Ecto neural progenitor cell (in vitro differentiated cells): Measurements from ENCODE around the gene IRX3.

ENCODE experiments used
- DNase-seq: peaks from one replicate; pipeline ENCODE4 v3.0.0-alpha.2; 2018; ENCODE audit warnings: low spot score

The IRX3 gene

DNA sequence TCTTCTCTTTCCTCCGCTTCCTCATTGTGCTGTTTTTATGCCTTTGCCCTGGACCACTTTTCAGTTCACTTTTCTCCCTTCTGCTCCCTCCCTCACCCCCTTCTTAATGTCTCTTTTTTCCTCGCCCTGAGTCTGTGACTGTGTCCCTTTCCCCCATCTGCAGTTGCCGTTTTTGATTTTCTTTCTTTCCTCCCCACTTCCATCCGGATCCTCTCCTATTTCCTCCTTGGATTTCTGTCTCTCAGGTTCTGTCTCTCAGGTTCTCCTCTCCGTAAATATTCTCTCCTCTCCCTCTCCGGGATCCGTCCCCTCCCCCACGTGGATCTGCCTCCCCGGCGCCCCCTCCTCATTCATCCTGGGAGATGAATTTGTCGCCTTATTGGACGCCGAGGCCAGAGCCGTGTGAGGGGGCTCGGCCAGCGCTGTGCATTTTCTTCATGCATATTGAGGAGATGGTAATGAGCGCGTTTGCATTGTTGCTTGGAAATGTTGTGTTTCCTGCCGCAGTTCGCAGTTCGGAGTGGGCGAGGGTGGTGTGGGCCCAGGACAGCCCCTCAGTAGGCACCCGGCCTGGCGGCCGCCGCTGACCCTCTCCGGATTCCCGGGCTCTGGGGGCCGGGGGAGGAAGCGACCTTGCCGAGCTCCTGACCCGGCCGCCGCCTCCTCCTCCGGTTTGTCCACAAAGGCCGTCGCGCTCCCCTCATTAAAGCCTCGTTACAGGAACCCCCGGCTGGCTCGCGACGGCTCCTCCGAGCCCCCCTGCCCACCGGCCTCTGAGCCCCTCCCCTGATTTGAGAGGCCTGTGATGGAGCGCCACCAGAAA, 4.5 kb upstream of the IRX3 start:
- DNase-seq: peak; percentile 65

DNA sequence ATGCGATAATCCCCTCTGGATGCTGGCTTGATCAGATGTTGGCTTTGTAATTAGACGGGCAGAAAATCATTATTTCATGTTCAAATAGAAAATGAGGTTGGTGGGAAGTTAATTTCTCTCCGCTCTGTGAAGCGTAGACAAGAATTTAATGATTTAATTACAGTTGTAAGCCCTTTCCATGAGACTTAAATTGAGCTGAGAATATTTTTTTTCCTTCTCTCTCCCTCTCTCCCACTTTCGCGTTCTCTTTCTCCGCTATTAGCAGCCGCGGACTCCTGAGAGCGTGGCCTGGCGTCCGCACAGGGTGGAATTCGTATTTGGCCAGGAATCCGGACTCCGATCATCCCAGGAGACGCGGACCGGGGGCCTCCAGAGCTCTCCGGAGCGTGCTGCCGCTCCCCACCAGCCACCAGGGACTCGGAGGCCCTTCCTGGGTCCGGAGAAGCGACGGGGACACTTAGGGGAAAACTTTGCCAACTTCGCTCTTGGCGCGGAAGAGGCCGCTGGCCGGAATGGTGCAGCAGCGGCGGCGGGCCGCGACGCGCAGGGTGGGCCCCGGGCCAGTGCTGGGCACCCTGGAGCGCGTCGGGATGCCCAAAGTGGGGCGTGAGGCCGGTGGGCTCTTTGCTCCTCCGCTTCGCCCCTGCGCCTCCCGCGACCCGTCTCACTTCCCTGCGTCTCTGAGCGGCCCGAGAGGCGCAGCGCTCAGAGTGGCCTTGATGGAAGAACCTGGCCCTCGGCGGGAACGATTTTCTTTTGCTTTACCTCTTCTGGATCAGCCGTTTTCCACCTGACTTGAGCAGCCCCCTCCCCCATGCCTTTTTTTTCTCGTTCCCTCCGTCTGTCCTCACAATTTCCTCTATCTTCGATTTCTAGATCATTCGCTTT, 3.6 kb upstream of the IRX3 start:
- DNase-seq: peak; percentile 63

DNA sequence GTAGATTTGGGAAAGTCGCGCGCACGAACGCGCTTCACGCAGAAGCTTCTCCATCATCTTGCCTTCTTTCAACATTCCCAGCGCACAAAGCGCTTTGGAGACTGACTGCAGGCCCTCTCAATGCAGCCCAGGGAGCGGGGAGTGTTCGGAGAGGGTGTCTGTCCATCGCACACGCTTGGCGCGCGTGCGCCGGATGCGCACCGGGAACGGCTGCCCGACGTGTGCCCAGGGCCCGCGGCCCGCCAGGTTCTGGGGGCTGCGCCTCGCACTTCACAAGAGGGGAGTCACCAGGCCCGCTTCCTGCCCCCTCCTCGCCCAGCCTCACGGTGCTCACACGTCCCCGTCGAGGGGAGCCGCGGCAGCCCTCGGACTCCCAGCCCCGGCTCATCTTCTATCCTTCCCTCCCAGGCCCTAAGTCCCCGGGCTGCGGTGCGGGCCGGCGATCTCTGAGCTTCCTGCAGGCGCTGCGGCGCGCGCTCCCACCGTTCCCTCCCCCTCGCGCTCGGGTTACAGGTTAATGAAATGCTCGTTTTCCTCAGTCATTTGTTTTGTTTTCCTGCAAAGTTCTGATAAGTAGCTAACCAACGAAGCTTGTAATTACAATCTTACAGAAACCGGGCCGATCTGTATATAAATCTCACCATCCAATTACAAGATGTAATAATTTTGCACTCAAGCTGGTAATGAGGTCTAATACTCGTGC, 2.8 kb upstream of the IRX3 start:
- DNase-seq: peak; percentile 79

DNA sequence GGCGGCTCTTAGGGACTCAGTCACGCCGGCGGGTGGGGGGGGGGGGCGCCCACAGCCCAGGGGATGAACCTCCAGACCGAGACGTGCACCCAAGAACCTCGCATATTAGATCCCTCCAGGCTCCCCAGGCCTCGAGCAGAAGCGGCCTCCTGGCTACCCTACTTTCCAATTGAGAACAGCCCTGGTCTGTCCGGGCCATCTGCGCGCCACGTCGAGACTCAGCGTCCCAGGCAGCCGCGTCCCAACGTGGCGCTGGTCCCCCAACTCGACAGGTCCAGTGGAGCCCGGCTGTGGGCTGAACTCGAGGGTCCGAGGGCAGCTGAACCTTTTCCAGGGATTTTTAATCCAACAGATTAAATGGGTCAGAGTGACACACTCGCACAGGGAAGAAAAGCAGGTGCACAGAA, 2.3 kb upstream of the IRX3 start:
- DNase-seq: no peak

DNA sequence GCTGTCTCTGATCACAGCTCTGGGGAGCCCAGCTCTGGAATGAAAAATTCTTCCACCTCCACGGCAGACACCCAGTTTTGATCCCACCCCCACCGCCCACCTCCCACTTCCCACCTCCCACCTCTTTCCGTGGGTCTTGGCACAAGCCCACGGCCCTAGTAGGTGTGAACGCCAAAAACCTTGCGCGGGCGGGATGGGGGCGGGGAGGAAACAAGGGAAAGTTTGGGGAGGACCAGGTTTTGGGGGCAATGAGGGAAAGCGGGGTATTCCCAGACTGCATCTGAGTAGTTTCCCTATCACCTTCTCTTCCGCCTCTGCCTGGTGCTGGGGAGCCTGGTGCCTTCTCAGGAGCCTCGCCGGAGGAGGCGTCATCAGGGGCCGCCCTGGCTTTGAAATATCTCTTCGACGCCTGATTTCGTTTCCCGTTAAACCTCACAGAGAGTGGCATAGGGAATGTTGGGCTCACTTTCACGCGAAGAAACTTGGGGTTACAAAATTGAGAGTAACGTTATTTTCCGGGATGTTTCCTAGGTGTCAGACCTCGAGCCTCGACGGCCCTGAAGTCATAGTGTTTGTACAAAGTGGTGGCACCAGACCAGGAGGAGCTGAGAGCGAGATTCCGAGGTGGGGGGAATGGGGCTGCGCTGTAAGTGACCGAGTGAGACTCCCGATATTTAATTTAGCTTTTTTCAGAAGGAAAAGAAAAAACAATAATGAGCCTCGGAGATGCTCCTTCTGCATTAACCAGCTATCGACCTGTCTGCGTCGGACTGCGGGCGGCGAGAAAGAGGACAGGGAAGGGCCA, 1.6 kb upstream of the IRX3 start:
- DNase-seq: no peak

DNA sequence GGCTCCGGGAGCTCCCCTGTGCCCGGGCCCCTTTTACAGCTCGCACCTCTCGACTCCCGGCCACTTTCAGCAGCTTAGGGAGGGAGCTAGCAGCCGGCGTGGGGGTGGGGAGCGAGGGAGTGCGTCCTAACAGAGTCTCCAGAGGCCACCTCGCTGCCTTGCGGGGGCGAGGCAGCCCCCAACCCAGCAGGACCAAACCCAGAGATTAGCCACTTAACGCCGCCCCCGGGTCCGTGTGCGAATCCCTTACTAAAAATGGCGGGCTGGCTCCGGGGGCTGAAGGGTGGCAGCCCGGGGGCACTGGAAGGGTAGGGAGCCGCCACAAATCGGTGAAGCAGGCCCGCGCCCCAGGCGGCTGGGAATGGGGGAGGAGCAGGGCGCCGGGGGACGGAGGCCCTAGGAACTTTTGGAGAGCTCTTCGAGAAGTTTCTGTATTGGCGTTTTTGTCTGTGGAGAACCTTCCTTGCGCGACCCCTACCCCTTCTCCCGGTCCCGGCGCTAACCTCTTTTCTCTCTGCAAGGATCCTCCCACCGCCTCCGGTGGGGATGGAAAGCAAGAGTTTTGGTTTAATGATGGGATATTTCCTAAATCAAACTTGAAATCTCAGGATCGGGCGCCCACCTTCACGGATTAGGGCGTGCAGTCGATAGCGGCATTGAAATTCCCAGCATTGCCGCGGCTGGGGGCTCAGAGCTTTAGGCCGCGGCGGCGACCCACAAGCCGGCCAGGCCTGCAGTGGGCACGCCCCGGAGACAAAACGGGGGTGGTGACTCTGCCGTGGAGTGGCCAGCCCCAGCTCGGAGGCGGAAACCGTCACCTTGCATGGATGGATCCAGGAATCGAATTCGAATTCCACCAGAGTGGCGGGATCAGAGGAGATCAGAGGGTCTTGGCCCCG, 793 bp upstream of the IRX3 start:
- peak; percentile 86 for DNase-seq

DNA sequence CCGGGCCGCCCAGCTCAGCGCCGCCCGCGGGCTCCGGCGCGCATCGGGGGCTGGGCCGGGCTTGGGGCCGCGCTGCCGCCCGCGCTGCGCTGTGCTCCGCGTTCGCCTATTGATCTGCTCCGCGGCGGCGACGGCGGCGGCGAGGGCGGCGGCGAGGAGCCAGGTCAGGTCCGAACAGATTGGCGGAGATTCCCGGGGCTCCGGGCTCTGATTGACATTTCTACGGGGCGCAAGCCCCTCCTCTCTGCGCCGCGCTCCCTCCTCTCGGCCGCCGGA, 559 bp downstream of the IRX3 start:
- DNase-seq: no peak

- peak; percentile 72 for DNase-seq
Observed at GRCh38 chr16:54285414-54286089, 1.0 kb downstream of the IRX3 start.

DNA sequence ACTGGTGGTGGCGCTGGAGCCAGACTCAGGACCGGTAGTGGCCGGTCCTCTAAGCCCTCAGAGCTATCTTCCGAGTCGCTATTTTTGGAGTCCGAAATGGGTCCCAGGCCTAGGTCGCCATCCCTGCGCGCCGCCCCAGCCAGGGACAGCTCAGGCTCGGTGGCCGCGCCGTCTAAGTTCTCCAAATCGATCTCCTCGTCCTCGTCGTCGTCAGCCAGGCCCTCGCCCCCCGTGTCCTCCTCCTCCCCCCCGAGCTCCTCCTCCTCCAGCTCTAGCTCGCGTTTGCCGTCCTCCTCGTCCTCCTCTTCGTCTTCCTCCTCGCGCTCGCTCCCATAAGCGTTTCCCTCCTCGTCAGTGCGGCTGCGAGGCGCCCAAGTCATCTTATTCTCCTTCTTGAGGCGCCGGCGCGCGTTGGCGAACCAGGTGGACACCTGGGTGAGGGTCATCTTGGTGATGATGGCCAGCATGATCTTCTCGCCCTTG, 1.6 kb downstream of the IRX3 start:
- peak; percentile 62 for DNase-seq

DNA sequence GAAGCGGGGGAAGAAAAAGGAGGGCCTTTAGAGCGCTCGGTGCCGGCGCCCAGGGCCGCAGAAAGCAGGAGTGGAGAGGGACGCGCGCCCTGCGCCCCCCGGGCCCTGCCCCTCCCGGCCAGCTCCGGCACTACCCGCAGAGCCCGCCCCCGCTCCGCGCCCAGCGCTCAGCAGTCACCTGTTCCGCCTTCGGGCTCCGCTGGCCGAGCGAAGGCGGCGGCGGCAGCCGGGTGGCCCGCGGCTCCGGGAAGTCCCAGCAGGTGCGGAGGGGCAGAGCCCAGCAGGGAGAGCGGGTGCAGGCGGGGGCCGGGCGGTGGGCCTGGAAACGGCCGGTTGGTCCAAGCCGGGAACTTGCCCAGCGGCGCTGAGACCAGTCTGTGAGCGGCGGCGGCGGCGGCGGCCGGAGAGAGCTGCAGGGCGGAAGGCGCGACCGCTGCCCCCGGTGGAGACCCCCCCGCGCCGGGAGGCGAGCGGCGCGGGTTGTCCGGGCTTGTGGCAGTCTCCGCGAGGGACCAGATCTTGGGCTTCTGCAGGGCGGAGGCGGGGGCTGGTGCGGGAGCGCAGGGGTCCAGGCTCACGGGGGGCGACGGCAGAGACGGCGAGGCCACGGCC, 2.2 kb downstream of the IRX3 start:
- DNase-seq: peak; percentile 67

DNA sequence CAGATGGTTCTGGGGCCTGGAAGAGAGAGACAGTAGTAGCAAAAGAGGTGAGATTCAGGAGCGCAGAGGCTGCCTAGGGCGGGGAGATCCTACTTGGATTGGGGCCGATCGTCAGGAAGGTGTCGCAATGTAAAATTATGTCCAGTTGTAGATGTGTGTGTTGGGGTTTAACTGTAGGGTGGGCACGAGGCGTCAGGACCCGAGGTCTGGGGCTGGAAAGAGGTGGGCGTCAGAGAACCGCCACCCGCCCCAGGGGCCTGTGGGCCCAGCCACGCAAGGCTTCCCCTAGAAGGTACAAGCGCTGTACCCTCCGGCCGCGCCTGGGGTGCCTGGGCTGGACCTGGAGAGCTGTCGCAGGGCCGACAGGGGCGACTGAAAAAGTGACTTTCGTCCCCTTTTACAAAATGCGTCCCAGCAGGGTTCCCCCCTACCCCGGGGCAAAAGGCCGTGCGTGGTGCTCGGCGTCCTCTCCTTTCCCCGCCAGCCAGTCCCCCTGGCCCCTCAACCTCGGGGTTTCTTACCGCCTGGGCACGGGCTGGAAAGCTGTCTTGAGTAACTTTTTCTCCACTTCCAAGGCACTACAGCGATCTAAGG, 2.8 kb downstream of the IRX3 start:
- peak; percentile 60 for DNase-seq

- peak; percentile 60 for DNase-seq
Observed at GRCh38 chr16:54282928-54283724, 3.5 kb downstream of the IRX3 start.

GRCh38 chr16:54282202-54282927, 4.2 kb downstream of the IRX3 start:
- DNase-seq: peak; percentile 87

DNA sequence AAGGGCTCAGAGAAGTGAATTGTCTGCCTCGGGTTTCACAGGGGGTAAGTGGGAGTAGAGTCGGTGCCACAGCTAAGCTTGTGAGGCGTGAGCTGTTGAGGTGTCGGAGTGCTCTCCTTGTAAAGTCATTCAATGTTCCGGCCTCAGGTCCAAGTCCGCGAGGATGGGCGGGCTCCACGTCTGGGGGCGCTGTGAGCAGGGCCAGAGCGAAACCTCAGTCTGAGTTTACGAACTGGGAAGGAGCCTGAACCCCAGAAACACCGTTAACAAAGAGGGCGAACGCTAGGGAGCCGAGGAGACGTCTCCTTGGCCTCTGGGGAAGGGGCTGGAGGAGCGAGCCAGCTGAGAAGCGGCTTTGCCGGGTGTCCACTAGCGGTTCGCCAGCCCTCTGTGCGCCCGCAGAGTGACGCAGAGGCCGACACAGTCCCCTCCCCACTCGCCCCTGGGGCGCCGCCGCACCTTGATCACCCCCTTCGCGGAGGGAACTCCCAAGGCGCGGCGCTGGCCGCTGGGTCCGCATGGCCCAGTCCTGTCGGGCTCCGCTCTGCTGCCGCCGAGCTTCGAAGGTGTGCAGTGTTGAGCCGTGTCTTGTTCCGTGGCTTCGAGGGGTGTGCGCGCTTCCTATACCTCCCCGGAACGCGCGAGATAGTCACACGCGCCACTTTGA, 4.9 kb downstream of the IRX3 start:
- peak; percentile 58 for DNase-seq

GRCh38 chr16:54280751-54281150, 5.8 kb downstream of the IRX3 start:
- DNase-seq: no peak

- peak; percentile 60 for DNase-seq
Observed at GRCh38 chr16:54277845-54278703, 8.5 kb downstream of the IRX3 start.
